Measurements from ENCODE around the gene MICB.

Gene MICB

DNA sequence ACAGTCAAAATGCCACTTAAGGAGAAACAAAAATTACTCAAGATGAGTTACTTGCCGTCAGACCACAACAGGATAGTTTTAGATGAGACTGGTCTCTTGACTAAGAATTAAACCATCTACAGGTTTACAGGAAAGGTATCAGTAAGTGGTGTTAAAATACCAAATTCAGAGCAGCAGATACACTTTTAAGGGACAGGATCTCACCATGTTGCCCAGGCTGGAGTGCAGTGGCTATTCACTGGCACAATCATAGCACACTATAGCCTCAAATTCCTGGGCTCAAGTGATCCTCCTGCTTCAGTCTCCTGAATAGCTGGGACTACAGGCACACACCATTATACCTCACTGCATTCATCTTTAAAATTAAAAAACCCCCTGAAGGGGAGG, 35.5 kb downstream of the MICB start:
- DNase-seq = no peak
- TF ChIP-seq GATA1 (IDR thresholded peaks at IDR 0.05; ENCODE audit: low read depth, low read length) (no peak), POLR2A (IDR thresholded peaks at IDR 0.05; ENCODE audit: low read length) (no peak)

DNA sequence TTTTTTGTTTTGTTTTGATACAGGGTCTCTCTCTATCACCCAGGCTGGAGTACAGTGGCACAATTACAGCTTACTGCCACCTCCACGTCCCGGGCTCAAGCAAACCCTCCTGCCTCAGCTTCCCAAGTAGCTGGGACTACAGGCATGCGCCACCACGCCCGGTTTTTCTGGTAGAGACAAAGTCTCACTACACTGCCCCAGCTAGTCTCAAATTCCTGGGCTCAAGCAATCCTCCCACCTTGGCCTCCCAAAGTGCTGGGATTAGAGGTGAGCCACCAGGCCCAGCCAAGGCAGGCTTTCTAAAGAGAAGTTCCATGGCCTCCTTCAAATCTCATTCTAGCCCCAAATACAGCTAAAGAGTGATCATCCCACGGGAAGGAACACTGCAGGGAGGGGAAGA, 36.1 kb downstream of the MICB start:
- no peak for TF ChIP-seq POLR2A (IDR thresholded peaks at IDR 0.05; ENCODE audit: low read length)
- TF ChIP-seq GATA1 (IDR thresholded peaks at IDR 0.05; ENCODE audit: low read depth, low read length) = no peak
- no peak for DNase-seq

DNA sequence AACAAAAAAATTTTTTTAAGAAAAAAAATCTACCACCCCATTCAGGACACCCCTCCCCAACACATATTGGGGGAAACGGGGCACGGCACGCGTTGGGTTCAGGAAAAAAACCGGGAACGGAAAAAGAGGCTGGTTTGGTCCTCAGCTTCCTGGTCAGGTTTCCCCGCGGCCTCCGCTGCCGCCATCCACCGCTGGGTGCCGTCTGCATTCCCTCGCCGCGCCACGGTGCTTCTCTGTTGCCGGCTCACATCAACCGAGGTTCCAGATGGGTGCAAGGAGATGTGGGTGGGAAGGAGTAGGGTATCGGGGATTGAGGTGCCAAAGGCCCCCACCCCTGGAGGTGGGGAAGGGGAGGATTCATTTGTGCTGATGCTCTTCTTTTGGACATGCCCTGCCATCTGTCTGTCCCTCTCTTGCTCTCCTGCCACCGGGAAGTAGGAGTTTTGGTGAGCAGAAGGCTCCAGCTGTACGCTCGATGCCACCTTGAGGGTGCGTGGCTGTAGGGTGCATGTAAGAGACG, 36.6 kb downstream of the MICB start:
- DNase-seq = no peak
- no peak for TF ChIP-seq POLR2A (IDR thresholded peaks at IDR 0.05; ENCODE audit: low read length)

DNA sequence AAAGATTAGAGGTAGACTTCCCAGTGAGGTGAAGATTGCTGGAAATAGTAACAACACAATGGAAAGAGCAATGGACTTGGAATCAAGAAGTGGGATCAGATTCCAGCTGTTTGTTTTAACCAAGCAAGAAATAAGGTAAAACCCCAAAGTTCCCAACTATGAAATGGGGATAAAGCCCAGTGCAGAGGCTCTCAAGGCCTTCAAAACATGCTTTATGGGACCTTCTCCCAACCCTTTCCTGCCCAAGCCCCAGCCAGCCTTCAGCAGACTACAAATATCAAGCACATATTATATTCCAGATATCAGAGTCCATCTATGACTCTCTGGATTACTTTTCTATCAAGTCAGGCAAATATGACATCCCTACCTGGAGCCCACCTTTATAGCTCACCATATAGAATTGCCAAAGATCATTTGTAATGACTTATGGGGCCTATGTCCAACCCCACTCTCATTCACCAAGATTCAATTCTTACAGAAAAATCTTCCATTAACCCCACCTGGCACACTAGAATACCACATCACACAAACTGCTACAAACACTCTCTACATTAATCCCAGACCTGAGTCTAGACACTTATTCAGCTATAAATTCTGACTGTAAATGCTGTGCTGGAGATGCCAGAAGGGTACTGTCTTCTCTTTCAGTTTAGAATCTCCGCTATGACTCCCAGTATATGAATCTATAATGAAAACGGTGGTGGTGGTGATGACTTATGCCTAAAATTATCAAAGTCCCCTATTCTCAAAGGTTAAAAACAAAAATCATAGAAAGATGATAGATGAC, 37.8 kb downstream of the MICB start:
- no peak for TF ChIP-seq GATA1 (IDR thresholded peaks at IDR 0.05; ENCODE audit: low read depth, low read length)
- TF ChIP-seq POLR2A (IDR thresholded peaks at IDR 0.05; ENCODE audit: low read length) = no peak
- DNase-seq = no peak

DNA sequence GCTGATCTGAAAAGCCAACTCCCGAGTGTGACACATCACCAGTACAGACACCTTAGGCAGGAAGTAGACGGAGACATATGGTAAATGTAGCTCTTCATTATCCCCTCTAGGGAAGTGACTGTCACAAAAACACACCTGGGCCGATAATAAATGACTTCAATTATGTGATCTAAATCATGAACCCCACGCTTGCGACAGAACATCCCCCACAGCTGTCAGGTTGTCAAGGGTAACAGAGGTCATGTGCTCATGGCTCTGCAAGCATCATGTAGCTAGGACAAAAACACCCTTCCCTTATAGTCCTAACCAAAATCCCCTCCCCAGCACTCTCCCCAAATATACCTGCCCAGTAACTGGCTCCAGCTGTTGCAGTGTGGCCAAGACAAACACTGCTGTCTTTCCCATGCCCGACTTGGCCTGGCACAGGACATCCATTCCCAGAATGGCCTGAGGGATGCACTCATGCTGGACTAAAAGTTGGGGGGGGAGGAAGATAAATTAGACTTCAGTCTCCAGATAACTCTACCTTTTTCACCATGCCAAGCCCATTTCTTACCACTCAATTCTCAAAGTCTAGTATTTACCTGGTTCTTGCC, 41.0 kb downstream of the MICB start:
- no peak for DNase-seq

DNA sequence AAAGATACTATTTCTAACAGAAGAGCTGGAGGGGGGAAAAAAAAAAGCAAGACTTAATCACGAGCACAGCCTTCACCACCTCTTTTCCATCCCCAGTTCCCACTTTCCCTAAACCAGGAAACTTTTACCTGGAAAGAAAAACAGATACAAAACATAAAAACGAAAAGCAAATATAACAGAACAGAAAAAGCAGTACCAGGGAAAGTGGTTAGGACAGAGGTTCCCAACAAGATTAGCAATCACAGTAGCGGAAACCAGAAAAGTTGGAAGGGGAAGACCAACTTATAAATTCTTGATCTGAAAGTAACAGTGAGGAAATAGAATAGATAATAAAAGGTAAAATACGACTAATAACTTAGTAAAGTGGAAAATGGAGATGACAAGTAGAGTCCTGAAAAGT, 42.7 kb downstream of the MICB start:
- no peak for TF ChIP-seq GATA1 (IDR thresholded peaks at IDR 0.05; ENCODE audit: low read depth, low read length)
- no peak for DNase-seq

More for the DNA sequence above, 41.0 kb downstream of the MICB start:
- TF ChIP-seq POLR2A (IDR thresholded peaks at IDR 0.05; ENCODE audit: low read length) (no peak), GATA1 (IDR thresholded peaks at IDR 0.05; ENCODE audit: low read depth, low read length) (no peak)

DNA sequence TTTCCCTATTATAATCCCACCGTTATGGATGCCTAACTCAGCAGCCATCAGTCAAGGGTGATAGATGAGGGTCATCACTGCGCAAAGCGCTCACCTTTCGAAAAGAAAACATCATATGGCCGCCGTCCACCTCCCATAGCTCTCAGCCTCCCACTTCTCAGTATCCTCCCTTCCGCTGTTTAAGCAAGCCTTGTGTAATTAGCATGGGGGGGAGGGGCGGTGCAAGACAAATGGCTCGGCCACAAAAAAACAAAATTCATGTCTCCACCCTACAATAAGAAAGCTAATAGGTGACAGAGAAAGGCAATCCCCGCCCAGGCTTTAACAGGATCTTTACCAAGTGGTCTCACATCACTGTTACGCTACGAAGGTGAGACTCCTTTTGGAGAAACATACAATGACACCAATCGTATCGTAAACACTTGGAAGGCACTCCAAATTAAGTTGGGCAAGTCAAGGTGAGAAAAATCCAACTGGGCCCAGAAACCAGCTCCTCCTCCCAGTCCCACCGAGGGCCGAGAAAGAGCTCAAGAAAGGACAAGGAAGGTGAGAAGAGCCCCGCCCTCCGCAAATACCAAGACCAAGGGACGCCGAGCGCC, 43.2 kb downstream of the MICB start:
- DNase-seq = peak; percentile 79 to 83
- TF ChIP-seq POLR2A (IDR thresholded peaks at IDR 0.05; ENCODE audit: low read length) (no peak), GATA1 (IDR thresholded peaks at IDR 0.05; ENCODE audit: low read depth, low read length) (no peak)

DNA sequence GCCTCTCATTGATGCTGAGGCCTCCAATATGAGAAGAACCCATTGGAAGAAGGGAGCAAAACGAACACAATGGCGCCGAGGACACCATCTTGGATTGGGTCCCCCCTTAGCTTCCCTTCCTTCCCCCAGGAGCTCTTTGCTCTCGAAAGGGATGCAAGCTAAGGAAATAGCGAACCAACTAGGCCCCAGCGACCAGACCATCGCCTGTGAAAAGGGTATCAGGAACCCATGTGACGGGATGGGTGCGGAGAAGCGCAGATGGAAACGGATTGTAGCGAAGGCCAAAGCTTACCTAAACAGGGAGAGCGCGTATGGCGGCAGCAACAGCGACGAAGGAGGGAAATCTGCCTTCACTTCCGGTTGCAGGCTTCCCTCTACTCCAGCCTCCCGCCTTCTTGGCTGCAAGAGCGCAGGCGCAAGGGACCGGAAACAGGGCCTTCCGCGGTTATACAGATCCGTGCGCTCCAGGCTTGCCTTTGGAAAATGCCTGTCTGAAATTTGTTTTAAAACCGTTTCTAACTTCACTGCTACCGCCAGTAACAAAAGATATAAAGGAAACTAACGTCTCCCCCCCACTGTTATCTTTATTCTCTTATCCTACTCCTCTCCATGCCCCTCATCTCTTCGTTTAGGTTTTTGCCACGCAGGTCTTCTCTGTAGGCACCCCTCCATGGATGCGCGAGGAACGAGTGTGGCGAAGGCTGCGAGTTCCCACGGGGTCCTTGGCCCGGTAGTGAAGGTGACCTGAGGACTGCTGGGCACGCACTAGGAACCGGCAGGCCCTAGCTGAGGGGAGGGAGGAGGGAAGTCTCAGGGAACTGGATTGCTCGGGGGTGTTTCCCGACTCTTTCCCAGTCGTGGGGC, 43.9 kb downstream of the MICB start, which contains the start of gene DDX39B:
Gene DDX39B, minus strand, starts transcription at position 346 of the 864 bp plus-strand sequence. CDS start 1,471 bp downstream, outside the sequence.
- peak; percentile 98 for DNase-seq
- TF ChIP-seq GATA1 (IDR thresholded peaks at IDR 0.05; ENCODE audit: low read depth, low read length) = no peak
- peak; percentile 98 for TF ChIP-seq POLR2A (IDR thresholded peaks at IDR 0.05; ENCODE audit: low read length)

DNA sequence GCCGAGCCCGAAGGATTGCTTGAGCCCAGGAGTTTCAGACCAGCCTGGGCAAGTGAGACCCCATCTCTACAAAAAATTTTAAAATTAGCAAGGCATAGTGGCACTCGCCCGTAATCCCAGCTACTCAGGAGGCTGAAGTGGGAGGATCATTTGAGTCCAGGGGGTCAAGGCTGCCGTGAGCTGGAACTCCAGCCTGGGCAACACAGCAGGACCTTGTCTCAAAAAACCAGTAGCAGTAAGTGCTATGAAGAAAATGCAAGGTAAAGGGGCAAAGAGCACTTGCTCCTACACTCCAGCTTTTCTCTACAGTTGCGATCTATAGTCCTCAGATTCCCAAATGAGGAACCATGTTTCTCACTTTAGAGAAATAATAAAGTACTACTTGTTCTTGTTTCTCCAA, 45.7 kb downstream of the MICB start:
- TF ChIP-seq POLR2A (IDR thresholded peaks at IDR 0.05; ENCODE audit: low read length) (no peak), GATA1 (IDR thresholded peaks at IDR 0.05; ENCODE audit: low read depth, low read length) (no peak)
- DNase-seq = no peak

DNA sequence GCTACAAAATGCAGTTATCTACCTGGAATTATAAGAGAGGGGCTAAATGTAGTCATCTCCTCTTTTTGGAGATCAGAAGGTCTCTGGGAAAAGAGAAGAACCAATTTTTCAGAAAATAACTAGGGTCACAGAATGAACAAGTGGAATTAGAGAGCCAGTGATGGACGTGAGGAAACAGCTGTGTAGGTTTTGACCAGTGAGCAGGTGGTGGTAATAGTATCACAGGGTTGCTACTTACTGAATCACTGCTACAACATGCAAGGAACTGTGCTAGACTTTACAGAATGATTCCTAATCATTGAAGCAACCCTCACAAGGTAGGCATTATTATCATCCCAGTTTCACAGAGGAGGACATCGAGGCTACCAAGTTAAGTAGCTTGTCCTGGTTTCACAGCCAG, 46.7 kb downstream of the MICB start:
- DNase-seq = no peak
- TF ChIP-seq GATA1 (IDR thresholded peaks at IDR 0.05; ENCODE audit: low read depth, low read length) (no peak), POLR2A (IDR thresholded peaks at IDR 0.05; ENCODE audit: low read length) (no peak)

DNA sequence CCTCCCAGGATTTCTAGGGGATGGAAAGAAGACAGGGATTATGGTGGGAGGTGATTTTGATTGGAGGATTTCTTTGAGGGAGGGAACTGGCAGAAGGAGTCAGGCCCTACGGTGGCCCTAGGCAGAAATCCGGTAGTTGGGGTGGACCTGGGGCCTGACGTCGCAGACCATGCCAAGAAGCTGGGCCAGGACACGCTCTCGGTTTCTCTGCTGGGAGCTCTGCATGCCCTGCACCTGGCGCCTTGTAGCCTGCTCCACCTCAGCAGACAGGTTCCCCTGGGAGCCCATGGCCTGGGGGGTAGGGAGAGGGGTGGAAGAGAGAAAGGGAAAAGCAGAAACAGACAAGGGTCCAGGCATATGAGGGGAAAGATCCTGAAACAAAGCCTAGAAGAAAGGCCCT, 47.3 kb downstream of the MICB start:
- DNase-seq = no peak

DNA sequence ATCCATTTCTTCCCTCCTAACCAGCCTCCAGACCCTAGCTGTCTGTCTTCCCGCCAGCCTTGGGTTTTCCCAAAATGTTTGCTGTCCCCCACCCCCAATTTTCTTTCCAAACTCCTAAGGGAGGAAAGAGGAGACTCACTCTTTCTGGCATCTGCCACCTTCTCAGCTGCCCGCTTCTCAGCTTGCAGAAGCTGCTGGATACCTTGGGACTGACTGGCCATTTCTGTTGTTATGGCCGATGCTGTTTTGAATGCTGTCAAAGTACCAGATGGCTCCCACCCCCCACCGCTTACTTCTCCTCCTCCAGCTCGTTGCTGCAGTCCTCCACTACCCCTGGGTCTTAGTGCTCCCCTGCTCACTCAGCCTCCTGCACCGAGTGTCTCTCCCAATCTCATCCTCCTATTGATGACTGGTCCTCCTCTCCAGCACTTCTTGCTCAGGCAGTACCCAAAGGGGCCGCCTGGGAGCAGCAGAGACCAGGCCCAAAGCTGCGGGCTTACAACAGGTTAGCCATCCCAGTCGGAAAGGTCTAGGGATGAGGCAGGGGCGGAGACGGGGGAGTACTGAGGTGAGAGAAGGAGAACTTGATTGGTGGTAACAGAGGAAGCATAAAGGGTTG, 48.5 kb downstream of the MICB start, which contains the start of gene ATP6V1G2:
Gene ATP6V1G2, minus strand, starts transcription at position 270 of the 619 bp plus-strand sequence. Its CDS starts 49 bp downstream, at position 221.
- no peak for TF ChIP-seq POLR2A (IDR thresholded peaks at IDR 0.05; ENCODE audit: low read length)
- TF ChIP-seq GATA1 (IDR thresholded peaks at IDR 0.05; ENCODE audit: low read depth, low read length) = no peak

More for the DNA sequence above, 47.3 kb downstream of the MICB start:
- TF ChIP-seq POLR2A (IDR thresholded peaks at IDR 0.05; ENCODE audit: low read length) (no peak), GATA1 (IDR thresholded peaks at IDR 0.05; ENCODE audit: low read depth, low read length) (no peak)

More for the DNA sequence above, 48.5 kb downstream of the MICB start, which contains the start of gene ATP6V1G2:
- peak; percentile 83 to 90 for DNase-seq
